ENCODE data around the gene POLR1A. TPM values are rescaled to one million over a fixed set of nuclear protein-coding genes. Genes with fewer than 3 reads are reported as not detected.

The POLR1A gene
- polyA plus RNA-seq, 1 donor: 19.3 TPM

- DNase-seq: no peak
These were observed 67.9 kb downstream of the POLR1A start for GRCh38 chr2:86037795-86038192.

- peak; percentile 65 for DNase-seq
These were observed 68.4 kb downstream of the POLR1A start for GRCh38 chr2:86037141-86037794.

GRCh38 chr2:86036669-86037138, 69.0 kb downstream of the POLR1A start:
- DNase-seq: peak; percentile 86

- DNase-seq: peak; percentile 83
These were observed 69.6 kb downstream of the POLR1A start for GRCh38 chr2:86035883-86036668.

GRCh38 chr2:86035376-86035882, 70.3 kb downstream of the POLR1A start:
- no peak for DNase-seq

- DNase-seq: no peak
These were observed 71.7 kb downstream of the POLR1A start for GRCh38 chr2:86033751-86034692.

- DNase-seq: no peak
These were observed 72.7 kb downstream of the POLR1A start for GRCh38 chr2:86032861-86033595.

- DNase-seq: no peak
These were observed 74.1 kb downstream of the POLR1A start for GRCh38 chr2:86031606-86032005.

- no peak for DNase-seq
These were observed 74.5 kb downstream of the POLR1A start for GRCh38 chr2:86031151-86031550.

GRCh38 chr2:86029873-86030272, 75.8 kb downstream of the POLR1A start:
- no peak for DNase-seq

GRCh38 chr2:86028766-86029381, 76.8 kb downstream of the POLR1A start:
- DNase-seq: no peak

- DNase-seq: no peak
These were observed 77.5 kb downstream of the POLR1A start for GRCh38 chr2:86027922-86028765.

GRCh38 chr2:86027196-86027921, 78.3 kb downstream of the POLR1A start:
- DNase-seq: no peak

GRCh38 chr2:86026744-86027065, 79.0 kb downstream of the POLR1A start:
- DNase-seq: no peak

- no peak for DNase-seq
These were observed 79.5 kb downstream of the POLR1A start for GRCh38 chr2:86025976-86026743.

GRCh38 chr2:86025229-86025820, 80.4 kb downstream of the POLR1A start:
- no peak for DNase-seq

GRCh38 chr2:86023366-86023712, 82.3 kb downstream of the POLR1A start:
- DNase-seq: no peak

GRCh38 chr2:86022661-86023365, 82.9 kb downstream of the POLR1A start:
- no peak for DNase-seq

Measured in hindlimb muscle (tissue), 1 donor.